GM23338 (cell line): ENCODE measurements around the gene ZNF727. TPM values are rescaled to one million over a fixed set of nuclear protein-coding genes. Genes with fewer than 3 reads are reported as not detected.
"Not testable (repeated sequence)": the region's sequence is repeated elsewhere in the genome, so short reads cannot be mapped to it uniquely, and the experiment has no call there.

Experiments
- ATAC-seq: fragments of 200-7000 bp; cut with Tn5 transposase; 3 replicates; pipeline ENCODE4 v1.9.1; 2020
- DNase-seq: peaks from one replicate; pipeline ENCODE4 v3.0.0-alpha.2; 2015; ENCODE audit warnings: low spot score
- H2AFZ ChIP-seq: fragments of 200-600 bp; sonication (generic); 2 replicates; pipeline ENCODE4 v1.8.0; 2016; ENCODE audit warnings: antibody characterized with exemption, mild to moderate bottlenecking, moderate library complexity
- H3F3A ChIP-seq: fragments of 200-600 bp; sonication (generic); replicated peaks from 2 replicates; pipeline ENCODE4 v1.8.0; 2017; ENCODE audit warnings: antibody characterized with exemption, mixed run types, low read depth
- H3K27ac ChIP-seq: fragments of 200-600 bp; sonication (generic); 2 replicates; pipeline ENCODE4 v1.6.1; 2016; ENCODE audit warnings: low read depth
- H3K27me3 ChIP-seq: fragments of 200-600 bp; sonication (generic); 2 replicates; pipeline ENCODE4 v1.8.0; 2016; ENCODE audit warnings: mild to moderate bottlenecking, mixed run types, moderate library complexity; ENCODE audit not compliant: insufficient read depth
- H3K36me3 ChIP-seq: fragments of 200-600 bp; sonication (generic); 2 replicates; pipeline ENCODE4 v1.8.0; 2016; ENCODE audit warnings: mild to moderate bottlenecking; ENCODE audit not compliant: insufficient read depth
- H3K4me1 ChIP-seq: fragments of 200-600 bp; sonication (generic); 2 replicates; pipeline ENCODE4 v1.8.0; 2016; ENCODE audit warnings: mild to moderate bottlenecking, moderate library complexity; ENCODE audit not compliant: insufficient read depth
- H3K4me2 ChIP-seq: fragments of 200-600 bp; sonication (generic); 2 replicates; pipeline ENCODE4 v1.7.1; 2017; ENCODE audit warnings: mixed run types
- H3K4me3 ChIP-seq: fragments of 200-600 bp; sonication (generic); 2 replicates; pipeline ENCODE4 v1.6.1; 2016; ENCODE audit warnings: mixed run types
- H3K79me2 ChIP-seq: fragments of 200-600 bp; sonication (generic); replicated peaks from 2 replicates; pipeline ENCODE4 v1.8.0; 2017; ENCODE audit warnings: mild to moderate bottlenecking; ENCODE audit not compliant: insufficient read depth
- H3K9me2 ChIP-seq: fragments of 200-600 bp; sonication (generic); 2 replicates; pipeline ENCODE4 v1.8.0; 2017; ENCODE audit not compliant: insufficient read depth
- H4K20me1 ChIP-seq: fragments of 200-600 bp; sonication (generic); replicated peaks from 2 replicates; pipeline ENCODE4 v1.8.0; 2017; ENCODE audit warnings: mild to moderate bottlenecking; ENCODE audit not compliant: insufficient read depth
- H3K27ac Mint-ChIP-seq: 2 replicates; pipeline ENCODE4 v1.8.0; 2020; ENCODE audit warnings: inconsistent platforms, mild to moderate bottlenecking, moderate library complexity, mixed read lengths
- H3K27me3 Mint-ChIP-seq: 3 replicates; pipeline ENCODE4 v1.8.0; 2022; ENCODE audit warnings: low read depth, mild to moderate bottlenecking, moderate library complexity, mixed read lengths, inconsistent platforms; ENCODE audit not compliant: insufficient read depth, poor library complexity
- H3K36me3 Mint-ChIP-seq: 3 replicates; pipeline ENCODE4 v1.8.0; 2021; ENCODE audit warnings: low read depth, mild to moderate bottlenecking, inconsistent platforms, moderate library complexity, mixed read lengths
- H3K4me1 Mint-ChIP-seq: 3 replicates; pipeline ENCODE4 v1.8.0; 2020; ENCODE audit warnings: mild to moderate bottlenecking, inconsistent platforms, mixed read lengths
- H3K4me3 Mint-ChIP-seq: 3 replicates; pipeline ENCODE4 v1.8.0; 2021; ENCODE audit warnings: moderate library complexity, mild to moderate bottlenecking, inconsistent platforms, mixed read lengths
- H3K9me3 Mint-ChIP-seq: 3 replicates; pipeline ENCODE4 v1.8.0; 2020; ENCODE audit warnings: moderate library complexity, mild to moderate bottlenecking, inconsistent platforms, mixed read lengths
- CTCF ChIP-seq, 2 experiments: fragments of 200-600 bp in 1 of 2; sonication (generic) in 1 of 2; conservative IDR thresholded peaks; 2 replicates each; pipeline versions ENCODE4 v1.5.1 to v1.6.1; 2016 to 2017; ENCODE audit warnings: antibody characterized with exemption in 2 of 2, low read depth in 2 of 2, mild to moderate bottlenecking in 2 of 2, moderate library complexity in 1 of 2
- EZH2phosphoT487 ChIP-seq: fragments of 200-600 bp; sonication (generic); IDR thresholded peaks from one replicate; pipeline ENCODE4 v1.8.1; 2018; ENCODE audit warnings: antibody characterized with exemption; ENCODE audit not compliant: unreplicated experiment
- NANOG ChIP-seq: IDR thresholded peaks from 2 replicates; pipeline ENCODE4 v1.6.1; 2016; ENCODE audit warnings: antibody characterized with exemption, borderline replicate concordance
- polyA plus RNA-seq: library from polyadenylated mRNA; unstranded; fragments of >200 nt; fragmentation: Nextera tagmentation; extraction: Ambion mirVana; gene quantifications from 2 replicates; pipeline ENCODE4 v1.2.1, GENCODE V29; 2016
- total RNA-seq: library from RNA; depleted of rRNA; stranded (reverse); fragments of >200 nt; shearing (Covaris generic); gene quantifications from 2 replicates; pipeline ENCODE4 v1.2.3, GENCODE V29; 2014; rRNA removed
- TF ChIP-seq, protein P1 (sequence below): IDR thresholded peaks from one replicate; pipeline ENCODE4 v1.6.1; 2018; ENCODE audit warnings: antibody characterized with exemption; ENCODE audit not compliant: unreplicated experiment

Gene ZNF727
- total and polyA plus RNA-seq, 2 experiments from 2014 or later = not detected

DNA sequence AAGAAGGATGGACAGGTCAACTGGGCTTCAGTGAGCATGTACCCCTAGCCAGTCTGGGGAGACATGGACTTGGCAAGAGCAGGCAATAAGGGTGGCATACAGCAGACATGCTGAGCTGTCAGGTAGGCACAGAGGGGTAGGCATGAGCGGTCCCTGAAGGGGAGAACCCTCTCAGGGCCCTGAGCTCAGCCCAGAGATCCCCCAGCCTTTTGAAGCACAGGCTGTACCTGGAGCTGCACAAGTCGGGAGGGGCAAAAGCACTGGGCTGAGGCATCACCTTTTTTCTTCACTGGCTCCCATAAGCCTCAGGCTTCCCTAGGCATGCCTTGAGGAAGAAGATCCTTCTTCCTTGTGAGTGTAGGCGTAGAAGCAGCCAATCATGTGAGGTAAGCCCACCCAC, 42.3 kb downstream of the ZNF727 start (continued):
- TF ChIP-seq, protein P1, sequence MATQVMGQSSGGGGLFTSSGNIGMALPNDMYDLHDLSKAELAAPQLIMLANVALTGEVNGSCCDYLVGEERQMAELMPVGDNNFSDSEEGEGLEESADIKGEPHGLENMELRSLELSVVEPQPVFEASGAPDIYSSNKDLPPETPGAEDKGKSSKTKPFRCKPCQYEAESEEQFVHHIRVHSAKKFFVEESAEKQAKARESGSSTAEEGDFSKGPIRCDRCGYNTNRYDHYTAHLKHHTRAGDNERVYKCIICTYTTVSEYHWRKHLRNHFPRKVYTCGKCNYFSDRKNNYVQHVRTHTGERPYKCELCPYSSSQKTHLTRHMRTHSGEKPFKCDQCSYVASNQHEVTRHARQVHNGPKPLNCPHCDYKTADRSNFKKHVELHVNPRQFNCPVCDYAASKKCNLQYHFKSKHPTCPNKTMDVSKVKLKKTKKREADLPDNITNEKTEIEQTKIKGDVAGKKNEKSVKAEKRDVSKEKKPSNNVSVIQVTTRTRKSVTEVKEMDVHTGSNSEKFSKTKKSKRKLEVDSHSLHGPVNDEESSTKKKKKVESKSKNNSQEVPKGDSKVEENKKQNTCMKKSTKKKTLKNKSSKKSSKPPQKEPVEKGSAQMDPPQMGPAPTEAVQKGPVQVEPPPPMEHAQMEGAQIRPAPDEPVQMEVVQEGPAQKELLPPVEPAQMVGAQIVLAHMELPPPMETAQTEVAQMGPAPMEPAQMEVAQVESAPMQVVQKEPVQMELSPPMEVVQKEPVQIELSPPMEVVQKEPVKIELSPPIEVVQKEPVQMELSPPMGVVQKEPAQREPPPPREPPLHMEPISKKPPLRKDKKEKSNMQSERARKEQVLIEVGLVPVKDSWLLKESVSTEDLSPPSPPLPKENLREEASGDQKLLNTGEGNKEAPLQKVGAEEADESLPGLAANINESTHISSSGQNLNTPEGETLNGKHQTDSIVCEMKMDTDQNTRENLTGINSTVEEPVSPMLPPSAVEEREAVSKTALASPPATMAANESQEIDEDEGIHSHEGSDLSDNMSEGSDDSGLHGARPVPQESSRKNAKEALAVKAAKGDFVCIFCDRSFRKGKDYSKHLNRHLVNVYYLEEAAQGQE = no peak
- no peak for TF ChIP-seq EZH2phosphoT487
- TF ChIP-seq NANOG = no peak
- no peak for TF ChIP-seq CTCF (conservative IDR thresholded peaks at IDR 0.05; ENCODE audit: low read depth in 2 of 2)

DNA sequence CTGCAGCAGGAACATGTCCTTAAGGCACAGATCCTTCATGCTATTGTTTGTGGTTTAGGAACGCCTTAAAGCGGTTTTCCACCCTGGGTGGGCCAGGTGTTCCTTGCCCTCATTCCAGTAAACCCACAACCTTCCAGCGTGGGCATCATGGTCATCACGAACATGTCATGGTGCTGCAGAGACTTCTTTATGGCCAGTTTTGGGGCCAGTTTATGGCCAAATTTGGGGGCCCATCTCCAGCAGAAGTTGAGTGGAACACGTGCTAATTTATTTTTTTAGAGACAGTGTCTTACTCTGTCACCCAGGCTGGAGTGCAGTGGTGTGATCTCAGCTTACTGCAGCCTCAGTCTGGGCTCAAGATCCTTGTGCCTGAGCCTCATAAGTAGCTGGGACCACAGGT, 43.6 kb downstream of the ZNF727 start:
- H3K27ac ChIP-seq, H3K36me3 ChIP-seq, H3K27me3 Mint-ChIP-seq, H3K4me1 ChIP-seq, H3K4me3 Mint-ChIP-seq, H2AFZ ChIP-seq, DNase-seq, H3K4me3 ChIP-seq, H3K4me2 ChIP-seq, H3K79me2 ChIP-seq, H3K27ac Mint-ChIP-seq, H3K4me1 Mint-ChIP-seq, ATAC-seq, H3K27me3 ChIP-seq, H3F3A ChIP-seq, H3K9me2 ChIP-seq, H4K20me1 ChIP-seq: not testable (repeated sequence)
- peaks cover 90% of the 10 kb centered on the region for H3K9me3 Mint-ChIP-seq
- peaks cover 30% of the 10 kb centered on the region for H3K36me3 Mint-ChIP-seq

Other genes with a start within 250 kb of the ZNF727 start
- not detected in 2 replicates for gene ZNF722, start 46.6 kb upstream of the ZNF727 start, total RNA-seq
- not detected in 2 replicates for gene ZNF722, start 46.6 kb upstream of the ZNF727 start, polyA plus RNA-seq
- not detected in 2 replicates for gene ZNF735, start 161.8 kb downstream of the ZNF727 start, total RNA-seq
- not detected in 2 replicates for gene ZNF735, start 161.8 kb downstream of the ZNF727 start, polyA plus RNA-seq
- not detected in 2 replicates for gene ZNF679, start 183.0 kb downstream of the ZNF727 start, total RNA-seq
- not detected in 2 replicates for gene ZNF679, start 183.0 kb downstream of the ZNF727 start, polyA plus RNA-seq